ENCODE results near the gene SIK3.
"Not testable (repeated sequence)": the region's sequence is repeated elsewhere in the genome, so short reads cannot be mapped to it uniquely, and the experiment has no call there.

Gene SIK3

DNA sequence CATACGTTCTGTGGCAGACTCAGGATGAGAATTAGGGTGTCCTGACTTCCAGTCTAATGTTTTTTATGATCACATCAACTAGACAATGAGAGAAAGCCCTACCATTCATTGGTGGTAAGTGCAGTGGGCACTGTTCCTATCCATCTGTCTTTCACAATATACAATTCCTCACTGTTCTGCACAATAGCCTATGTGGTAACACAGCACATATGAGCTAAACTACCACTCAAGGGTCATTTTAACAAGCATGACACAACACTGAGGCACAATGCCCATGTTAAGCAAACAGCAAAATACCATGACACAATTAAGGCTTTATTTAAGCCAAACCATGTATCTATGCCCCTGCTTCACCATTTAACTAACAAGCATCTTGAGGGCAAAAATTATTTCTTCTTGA, 52.3 kb downstream of the SIK3 start:
- no peak for DNase-seq (ENCODE audit: low spot score)

- no peak for DNase-seq (ENCODE audit: low spot score)
Observed at GRCh38 chr11:117045196-117045595, 53.0 kb downstream of the SIK3 start.

DNA sequence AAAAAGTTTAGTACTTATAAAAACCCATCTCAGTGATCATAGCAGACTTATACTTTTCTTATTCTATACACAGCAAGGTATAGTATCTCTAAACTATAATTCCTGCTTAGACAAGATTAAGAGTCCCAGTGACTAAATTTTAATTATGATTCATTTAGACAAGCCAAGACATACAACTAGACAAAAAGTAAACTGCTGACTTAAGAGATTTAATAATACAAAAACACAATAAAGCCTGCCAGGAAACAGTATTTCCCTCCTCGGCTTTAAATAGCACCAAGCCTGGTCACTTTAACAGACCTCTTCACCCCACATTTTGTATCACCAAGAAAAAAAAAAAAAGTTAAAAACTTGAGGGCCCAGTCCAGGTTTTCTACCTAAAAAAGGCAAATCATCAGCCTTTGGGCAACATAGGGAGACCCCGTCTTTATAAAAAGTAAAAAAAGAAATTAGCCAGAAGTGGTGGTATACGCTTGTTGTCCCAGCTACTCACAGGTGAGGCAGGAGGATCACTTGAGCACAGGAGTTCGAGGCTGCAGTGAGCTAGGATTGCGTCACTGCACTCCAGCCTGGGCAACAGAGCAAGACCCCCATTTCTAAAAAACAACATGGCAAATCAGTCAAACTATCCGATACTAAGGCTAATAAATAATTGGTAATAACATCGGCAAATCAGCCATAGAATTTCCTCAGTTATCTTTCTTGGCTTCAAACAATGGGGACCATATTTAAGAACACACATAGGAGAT, 53.8 kb downstream of the SIK3 start:
- DNase-seq (ENCODE audit: low spot score): no peak

DNA sequence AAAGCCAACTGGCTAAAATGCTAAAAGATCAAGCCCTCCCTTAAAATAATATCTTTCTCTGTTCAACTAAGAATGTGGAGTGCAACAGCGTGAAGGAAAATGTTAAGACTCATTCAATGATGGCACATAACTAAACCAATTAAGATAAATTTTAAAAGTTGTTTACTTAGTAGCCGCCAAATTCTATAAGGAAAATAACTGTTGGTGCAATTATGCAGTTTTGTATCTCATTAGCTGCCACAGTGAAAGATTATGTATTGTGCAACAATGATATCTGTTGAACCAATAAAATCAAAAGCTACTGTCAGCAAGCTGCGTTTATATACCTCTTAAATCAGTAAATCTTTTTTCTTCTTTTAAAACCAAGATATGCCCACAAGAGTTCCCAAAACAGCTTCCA, 55.5 kb downstream of the SIK3 start:
- no peak for DNase-seq (ENCODE audit: low spot score)

GRCh38 chr11:117039900-117040299, 58.3 kb downstream of the SIK3 start:
- no peak for DNase-seq (ENCODE audit: low spot score)

GRCh38 chr11:117039270-117039669, 59.0 kb downstream of the SIK3 start:
- no peak for DNase-seq (ENCODE audit: low spot score)

GRCh38 chr11:117037975-117038350, 60.3 kb downstream of the SIK3 start:
- no peak for DNase-seq (ENCODE audit: low spot score)

GRCh38 chr11:117037279-117037974, 60.8 kb downstream of the SIK3 start:
- DNase-seq (ENCODE audit: low spot score): no peak

DNA sequence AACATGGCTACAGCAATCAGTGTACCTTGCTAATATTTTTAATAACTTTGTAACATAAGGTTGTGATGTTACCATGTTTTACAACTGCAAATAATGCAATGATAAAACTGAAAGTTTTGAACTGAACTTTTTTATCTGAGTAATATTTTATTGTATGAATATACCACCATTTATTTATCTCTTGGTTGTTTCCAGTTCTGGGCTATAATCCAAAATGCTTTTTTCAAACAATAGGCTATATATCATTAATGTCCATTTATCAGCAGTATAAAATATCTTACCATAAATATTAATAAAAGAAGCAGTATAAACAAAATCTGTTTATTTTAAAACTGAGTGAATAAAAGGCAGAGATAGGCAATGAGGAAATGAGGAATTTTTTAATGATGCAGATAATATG, 63.3 kb downstream of the SIK3 start:
- no peak for DNase-seq (ENCODE audit: low spot score)

DNA sequence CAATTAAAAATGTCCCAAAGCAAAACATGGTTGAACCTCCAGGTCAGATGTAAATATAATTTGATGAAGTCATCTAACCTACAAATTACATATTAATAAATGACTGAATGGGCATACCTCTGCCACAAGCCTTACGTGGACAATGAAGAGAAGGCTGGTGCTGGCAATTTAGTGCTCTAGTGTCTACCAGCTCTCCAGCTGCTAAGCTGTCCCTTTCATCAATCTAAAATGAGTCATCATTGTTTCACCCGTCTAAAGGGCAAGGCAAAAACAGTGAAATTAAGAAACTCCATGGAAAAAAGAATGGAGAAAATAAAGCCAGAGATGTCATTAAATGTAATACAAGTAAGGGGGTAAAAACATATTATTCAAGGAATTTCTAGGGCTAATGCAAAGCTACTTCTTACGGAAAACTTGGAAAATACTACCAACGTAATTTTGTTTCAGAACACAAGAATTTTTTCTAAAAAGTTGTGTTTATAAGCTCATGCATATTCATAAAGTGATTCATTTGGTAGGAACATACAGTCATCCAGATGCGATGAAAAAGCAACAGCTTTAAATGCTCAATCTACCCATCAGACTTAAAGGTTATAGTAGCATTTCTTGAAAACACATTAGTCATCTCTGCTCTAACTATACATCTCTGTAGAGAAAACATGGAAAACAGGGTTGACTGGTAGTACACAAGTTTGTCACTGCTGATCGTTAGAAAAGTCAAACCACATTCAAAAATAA, 71.5 kb downstream of the SIK3 start:
- DNase-seq (ENCODE audit: low spot score): no peak

- DNase-seq (ENCODE audit: low spot score): not testable (repeated sequence)
Observed at GRCh38 chr11:117023707-117024106, 74.5 kb downstream of the SIK3 start.

DNA sequence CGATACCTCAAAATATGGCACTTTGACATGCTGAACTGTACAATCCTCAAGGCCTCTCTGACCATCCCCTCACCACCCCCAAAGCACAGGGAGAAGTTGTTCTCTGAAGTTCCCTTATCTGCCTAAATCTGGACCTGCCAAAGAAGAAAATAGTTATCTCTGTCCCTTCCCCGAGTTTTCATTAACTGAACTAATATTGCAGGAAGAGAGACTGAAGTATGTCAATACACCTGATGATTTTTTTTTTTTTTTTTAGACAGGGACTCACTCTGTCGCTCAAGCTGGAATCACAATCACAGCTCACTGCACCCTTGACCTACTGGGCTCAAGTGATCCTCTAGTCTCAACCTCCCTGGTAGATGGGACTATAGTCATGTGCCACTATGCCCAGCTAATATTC, 75.0 kb downstream of the SIK3 start:
- DNase-seq (ENCODE audit: low spot score): no peak

DNA sequence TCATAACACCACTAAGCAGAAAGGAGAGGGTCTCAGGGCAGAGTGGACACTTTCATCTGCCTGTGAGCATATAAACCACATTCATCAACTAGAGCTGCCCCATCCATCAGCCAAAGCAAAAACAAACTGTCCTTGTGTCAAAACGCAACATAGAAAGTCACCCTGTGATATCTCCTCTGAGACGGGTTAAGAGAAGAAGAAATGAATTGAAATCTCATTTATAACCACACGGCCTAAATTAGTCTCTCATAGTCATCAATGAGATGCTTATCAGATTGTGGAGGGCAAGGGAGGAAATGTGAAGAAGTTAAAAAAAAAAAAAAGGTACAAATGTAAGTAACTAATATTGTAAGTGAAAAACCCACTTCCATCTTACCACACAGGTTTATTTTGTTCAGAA, 75.7 kb downstream of the SIK3 start:
- no peak for DNase-seq (ENCODE audit: low spot score)

GRCh38 chr11:117020869-117021564, 77.2 kb downstream of the SIK3 start:
- no peak for DNase-seq (ENCODE audit: low spot score)

- no peak for DNase-seq (ENCODE audit: low spot score)
Observed at GRCh38 chr11:117020287-117020686, 77.9 kb downstream of the SIK3 start.

- DNase-seq (ENCODE audit: low spot score): no peak
Observed at GRCh38 chr11:117019871-117020270, 78.4 kb downstream of the SIK3 start.

- no peak for DNase-seq (ENCODE audit: low spot score)
Observed at GRCh38 chr11:117017456-117017855, 80.8 kb downstream of the SIK3 start.

- no peak for DNase-seq (ENCODE audit: low spot score)
Observed at GRCh38 chr11:117016747-117017146, 81.5 kb downstream of the SIK3 start.

- no peak for DNase-seq (ENCODE audit: low spot score)
Observed at GRCh38 chr11:117016246-117016645, 82.0 kb downstream of the SIK3 start.

GRCh38 chr11:117011541-117011898, 86.7 kb downstream of the SIK3 start:
- DNase-seq (ENCODE audit: low spot score): no peak

DNA sequence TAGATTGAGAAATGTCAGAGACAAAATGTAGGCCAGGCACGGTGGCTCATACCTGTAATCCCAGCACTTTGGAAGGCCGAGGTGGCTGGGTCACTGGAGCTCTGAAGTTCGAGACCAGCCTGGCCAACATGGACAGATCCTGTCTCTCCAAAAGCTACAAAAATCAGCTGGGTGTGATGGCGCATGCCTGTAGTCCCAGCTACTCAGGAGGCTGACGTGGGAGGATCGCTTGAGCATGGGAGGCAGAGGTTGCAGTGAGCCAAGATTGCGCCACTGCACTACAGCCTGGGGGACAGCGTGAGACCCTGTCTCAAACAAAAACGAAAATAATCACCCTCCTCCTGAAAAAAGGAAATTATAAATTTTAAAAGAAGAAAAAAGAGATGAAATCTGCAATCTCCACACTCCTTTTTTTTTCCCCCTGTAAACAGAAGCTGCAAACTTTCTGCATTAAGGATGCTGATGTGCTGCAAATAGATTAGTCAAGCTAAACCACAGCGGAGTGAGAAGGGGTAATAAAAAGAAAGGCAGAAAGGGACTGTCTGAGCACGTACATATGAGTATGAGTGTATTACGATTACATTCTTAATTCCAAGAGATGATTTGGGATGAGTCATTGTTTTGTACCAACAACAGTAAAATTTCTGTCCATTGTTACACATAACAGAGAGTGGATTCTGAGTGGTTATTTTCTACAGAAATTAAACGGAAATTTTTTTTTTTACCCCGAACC, 87.3 kb downstream of the SIK3 start:
- no peak for DNase-seq (ENCODE audit: low spot score)
